Mesendoderm (in vitro differentiated cells): Measurements from ENCODE around the gene ACOXL.

Experiments
- DNase-seq: peaks from one replicate; pipeline ENCODE4 v3.0.0; 2013
- H2AK5ac ChIP-seq: 2 replicates; pipeline ENCODE4 v1.6.1; 2013; ENCODE audit warnings: low read length, inconsistent platforms
- H2BK120ac ChIP-seq: 2 replicates; pipeline ENCODE4 v1.6.1; 2013; ENCODE audit warnings: low read depth, mild to moderate bottlenecking, low read length, moderate library complexity, mixed read lengths
- H2BK15ac ChIP-seq: replicated peaks from 2 replicates; pipeline ENCODE4 v1.6.1; 2013; ENCODE audit warnings: low read depth, mild to moderate bottlenecking, moderate library complexity
- H2BK5ac ChIP-seq: 2 replicates; pipeline ENCODE4 v1.6.1; 2013; ENCODE audit warnings: low read length, inconsistent platforms
- H3K18ac ChIP-seq: 2 replicates; pipeline ENCODE4 v1.6.1; 2013; ENCODE audit warnings: mild to moderate bottlenecking, low read length, mixed read lengths
- H3K23ac ChIP-seq: one replicate; pipeline ENCODE4 v1.6.1; 2013; ENCODE audit warnings: low read length
- H3K27ac ChIP-seq: 2 replicates; pipeline ENCODE4 v1.5.1; 2013; ENCODE audit warnings: low read depth, mild to moderate bottlenecking, inconsistent platforms, low read length, moderate library complexity
- H3K27me3 ChIP-seq: 2 replicates; pipeline ENCODE4 v1.6.1; 2013; ENCODE audit warnings: low read length, control low read depth, mild to moderate bottlenecking, inconsistent platforms; ENCODE audit not compliant: insufficient read depth, poor library complexity
- H3K36me3 ChIP-seq: 2 replicates; pipeline ENCODE4 v1.6.1; 2013; ENCODE audit warnings: low read length, inconsistent platforms; ENCODE audit not compliant: control insufficient read depth, insufficient read depth
- H3K4ac ChIP-seq: one replicate; pipeline ENCODE4 v1.6.1; 2013; ENCODE audit warnings: low read depth, mild to moderate bottlenecking, low read length, moderate library complexity
- H3K4me1 ChIP-seq: 2 replicates; pipeline ENCODE4 v1.6.1; 2013; ENCODE audit warnings: low read depth, low read length, inconsistent platforms; ENCODE audit not compliant: control insufficient read depth
- H3K4me2 ChIP-seq: 2 replicates; pipeline ENCODE4 v1.6.1; 2013; ENCODE audit warnings: low read length
- H3K4me3 ChIP-seq: 2 replicates; pipeline ENCODE4 v1.5.1; 2013; ENCODE audit warnings: mild to moderate bottlenecking, low read length
- H3K56ac ChIP-seq: one replicate; pipeline ENCODE4 v1.6.1; 2013; ENCODE audit warnings: low read length
- H3K79me1 ChIP-seq: 2 replicates; pipeline ENCODE4 v1.6.1; 2013; ENCODE audit warnings: low read length, inconsistent platforms
- H3K79me2 ChIP-seq: 2 replicates; pipeline ENCODE4 v1.6.1; 2013; ENCODE audit warnings: mild to moderate bottlenecking, low read length; ENCODE audit not compliant: control insufficient read depth, insufficient read depth
- H3K9ac ChIP-seq: 2 replicates; pipeline ENCODE4 v1.6.1; 2013; ENCODE audit warnings: low read length, inconsistent platforms
- H4K5ac ChIP-seq: one replicate; pipeline ENCODE4 v1.6.1; 2013; ENCODE audit warnings: low read length
- H4K8ac ChIP-seq: one replicate; pipeline ENCODE4 v1.6.1; 2013; ENCODE audit warnings: low read depth, mild to moderate bottlenecking, control low read depth, low read length, moderate library complexity
- WGBS: extraction: QIAGEN DNeasy Blood & Tissue Kit; methylation state at CpG from one replicate; pipeline ENCODE4 v1.1.7; 2013; ENCODE audit warnings: low lambda C conversion rate, missing lambda C conversion rate; ENCODE audit not compliant: insufficient coverage; ENCODE audit errors: extremely low coverage; 5-methylcytosine and 5-hydroxymethylcytosine counted together

Gene ACOXL

GRCh38 chr2:110906613-110907298 lies 174.4 kb downstream of the ACOXL start:
- Histone ChIP-seq H3K36me3 (no peaks in the 10 kb centered on the region), H4K5ac (no peak overlapping the region), H3K27ac (no peak overlapping the region), H3K56ac (no peak overlapping the region), H3K18ac (no peak overlapping the region), H2BK15ac (no peak overlapping the region), H3K79me1 (no peaks in the 10 kb centered on the region), H4K8ac (no peak overlapping the region), H3K9ac (no peak overlapping the region), H3K4me3 (no peak overlapping the region), H3K4me2 (no peak overlapping the region), H2AK5ac (no peak overlapping the region), H3K4me1 (no peaks in the 10 kb centered on the region), H3K4ac (no peak overlapping the region), H3K27me3 (no peaks in the 10 kb centered on the region), H3K79me2 (no peaks in the 10 kb centered on the region), H2BK5ac (no peak overlapping the region), H2BK120ac (no peak overlapping the region), H3K23ac (no peak overlapping the region)
- DNase-seq, result no peak
- no CpG with 5 or more reads among the region's 6 CpGs for WGBS

- Histone ChIP-seq H3K23ac (no peak overlapping the region), H3K4ac (no peak overlapping the region), H3K18ac (no peak overlapping the region), H3K4me2 (no peak overlapping the region), H4K5ac (no peak overlapping the region), H3K27me3 (no peaks in the 10 kb centered on the region), H3K56ac (no peak overlapping the region), H4K8ac (no peak overlapping the region), H2AK5ac (no peak overlapping the region), H3K79me1 (no peaks in the 10 kb centered on the region), H2BK120ac (no peak overlapping the region), H3K9ac (no peak overlapping the region), H2BK15ac (no peak overlapping the region), H3K4me1 (no peaks in the 10 kb centered on the region), H3K36me3 (no peaks in the 10 kb centered on the region), H2BK5ac (no peak overlapping the region), H3K79me2 (no peaks in the 10 kb centered on the region), H3K4me3 (no peak overlapping the region), H3K27ac (no peak overlapping the region)
- no peak for DNase-seq
- no CpG with 5 or more reads among the region's 3 CpGs for WGBS
Measured at GRCh38 chr2:110909501-110909900, 177.1 kb downstream of the ACOXL start.

GRCh38 chr2:110910423-110910822 lies 178.1 kb downstream of the ACOXL start:
- Histone ChIP-seq H3K4me2 (no peak overlapping the region), H3K36me3 (no peaks in the 10 kb centered on the region), H3K56ac (no peak overlapping the region), H3K23ac (no peak overlapping the region), H3K18ac (no peak overlapping the region), H3K79me2 (no peaks in the 10 kb centered on the region), H3K9ac (no peak overlapping the region), H4K5ac (no peak overlapping the region), H4K8ac (no peak overlapping the region), H3K4ac (no peak overlapping the region), H3K79me1 (no peaks in the 10 kb centered on the region), H3K4me1 (no peaks in the 10 kb centered on the region), H2BK15ac (no peak overlapping the region), H3K4me3 (no peak overlapping the region), H3K27ac (no peak overlapping the region), H2AK5ac (no peak overlapping the region), H3K27me3 (no peaks in the 10 kb centered on the region), H2BK120ac (no peak overlapping the region), H2BK5ac (no peak overlapping the region)
- no CpG with 5 or more reads among the region's 1 CpG for WGBS
- DNase-seq, result no peak

GRCh38 chr2:110919738-110920137 lies 187.4 kb downstream of the ACOXL start:
- Histone ChIP-seq H3K4ac (no peak overlapping the region), H3K56ac (no peak overlapping the region), H3K4me1 (no peaks in the 10 kb centered on the region), H2BK120ac (no peak overlapping the region), H3K4me2 (no peak overlapping the region), H2BK5ac (no peak overlapping the region), H3K79me2 (no peaks in the 10 kb centered on the region), H3K27ac (no peak overlapping the region), H4K8ac (no peak overlapping the region), H3K79me1 (no peaks in the 10 kb centered on the region), H3K36me3 (no peaks in the 10 kb centered on the region), H3K18ac (no peak overlapping the region), H3K27me3 (no peaks in the 10 kb centered on the region), H3K4me3 (no peak overlapping the region), H3K9ac (no peak overlapping the region), H2BK15ac (no peak overlapping the region), H3K23ac (no peak overlapping the region), H2AK5ac (no peak overlapping the region), H4K5ac (no peak overlapping the region)
- no CpG with 5 or more reads among the region's 1 CpG for WGBS
- no peak for DNase-seq

GRCh38 chr2:110925479-110925878 lies 193.1 kb downstream of the ACOXL start:
- Histone ChIP-seq H3K36me3 (no peaks in the 10 kb centered on the region), H3K79me2 (no peaks in the 10 kb centered on the region), H3K4ac (no peak overlapping the region), H3K23ac (no peak overlapping the region), H3K27ac (no peak overlapping the region), H4K5ac (no peak overlapping the region), H3K27me3 (no peaks in the 10 kb centered on the region), H2BK120ac (no peak overlapping the region), H3K4me3 (no peak overlapping the region), H3K56ac (no peak overlapping the region), H2BK5ac (no peak overlapping the region), H4K8ac (no peak overlapping the region), H2BK15ac (no peak overlapping the region), H3K79me1 (no peaks in the 10 kb centered on the region), H3K4me2 (no peak overlapping the region), H3K18ac (no peak overlapping the region), H3K9ac (no peak overlapping the region), H2AK5ac (no peak overlapping the region), H3K4me1 (no peaks in the 10 kb centered on the region)
- no peak for DNase-seq

GRCh38 chr2:110927526-110927925 lies 195.2 kb downstream of the ACOXL start:
- Histone ChIP-seq H3K23ac (no peak overlapping the region), H3K27ac (no peak overlapping the region), H4K8ac (no peak overlapping the region), H3K4me3 (no peak overlapping the region), H3K36me3 (no peaks in the 10 kb centered on the region), H2BK120ac (no peak overlapping the region), H4K5ac (no peak overlapping the region), H3K27me3 (no peaks in the 10 kb centered on the region), H2BK15ac (no peak overlapping the region), H3K9ac (no peak overlapping the region), H3K56ac (no peak overlapping the region), H3K4me2 (no peak overlapping the region), H3K4ac (no peak overlapping the region), H2BK5ac (no peak overlapping the region), H3K79me2 (no peaks in the 10 kb centered on the region), H2AK5ac (no peak overlapping the region), H3K79me1 (no peaks in the 10 kb centered on the region), H3K18ac (no peak overlapping the region), H3K4me1 (no peaks in the 10 kb centered on the region)
- WGBS, result no CpG with 5 or more reads among the region's 3 CpGs
- no peak for DNase-seq
